Testis (tissue), 2 donors: ENCODE data around the gene TTC39A.

Experiments
- POLR2A ChIP-seq: fragments of 450-650 bp; IDR thresholded peaks from one replicate; pipeline ENCODE4 v1.6.1; 2017; ENCODE audit warnings: antibody characterized with exemption, mild to moderate bottlenecking, moderate library complexity
- TF ChIP-seq, protein P1 (sequence below), 3 experiments: fragments of 450-650 bp in 2 of 3; fragments of 200-600 bp in 1 of 3; sonication (generic) in 1 of 3; IDR thresholded peaks; one replicate each; pipeline ENCODE4 v1.5.1; 2016 to 2019; ENCODE audit warnings: antibody characterized with exemption in 3 of 3, mild to moderate bottlenecking in 2 of 3, moderate library complexity in 1 of 3

DNA sequence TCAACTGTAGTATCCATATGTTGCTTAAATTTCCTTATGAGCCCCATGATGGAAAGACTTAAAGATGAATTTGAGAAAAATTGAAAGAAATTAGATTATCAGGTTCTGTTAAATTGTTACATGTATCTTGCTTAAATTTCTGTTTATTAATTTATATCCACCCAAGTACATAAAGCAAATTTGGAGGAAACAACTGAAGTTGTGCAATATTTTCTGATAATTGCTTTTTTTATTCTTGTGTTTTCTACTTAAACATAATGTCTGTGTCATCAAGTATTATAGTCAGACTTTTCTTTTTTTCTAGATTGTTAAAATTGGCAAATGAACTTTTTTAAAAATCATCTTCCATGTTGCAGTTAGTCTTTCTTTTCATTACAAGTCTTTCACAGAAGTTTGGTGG lies 57.4 kb downstream of the TTC39A start:
- no peak for TF ChIP-seq POLR2A
- TF ChIP-seq, protein P1, sequence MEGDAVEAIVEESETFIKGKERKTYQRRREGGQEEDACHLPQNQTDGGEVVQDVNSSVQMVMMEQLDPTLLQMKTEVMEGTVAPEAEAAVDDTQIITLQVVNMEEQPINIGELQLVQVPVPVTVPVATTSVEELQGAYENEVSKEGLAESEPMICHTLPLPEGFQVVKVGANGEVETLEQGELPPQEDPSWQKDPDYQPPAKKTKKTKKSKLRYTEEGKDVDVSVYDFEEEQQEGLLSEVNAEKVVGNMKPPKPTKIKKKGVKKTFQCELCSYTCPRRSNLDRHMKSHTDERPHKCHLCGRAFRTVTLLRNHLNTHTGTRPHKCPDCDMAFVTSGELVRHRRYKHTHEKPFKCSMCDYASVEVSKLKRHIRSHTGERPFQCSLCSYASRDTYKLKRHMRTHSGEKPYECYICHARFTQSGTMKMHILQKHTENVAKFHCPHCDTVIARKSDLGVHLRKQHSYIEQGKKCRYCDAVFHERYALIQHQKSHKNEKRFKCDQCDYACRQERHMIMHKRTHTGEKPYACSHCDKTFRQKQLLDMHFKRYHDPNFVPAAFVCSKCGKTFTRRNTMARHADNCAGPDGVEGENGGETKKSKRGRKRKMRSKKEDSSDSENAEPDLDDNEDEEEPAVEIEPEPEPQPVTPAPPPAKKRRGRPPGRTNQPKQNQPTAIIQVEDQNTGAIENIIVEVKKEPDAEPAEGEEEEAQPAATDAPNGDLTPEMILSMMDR (IDR thresholded peaks at IDR 0.05): no peak
